Epithelial cell of proximal tubule (primary cell): ENCODE results near the gene PNPO. TPM values are rescaled to one million over a fixed set of nuclear protein-coding genes. Genes with fewer than 3 reads are reported as not detected.

Experiments used
- DNase-seq: peaks from one replicate; pipeline ENCODE4 v3.0.0-alpha.2; 2011; ENCODE audit warnings: low read depth
- H3K4me3 ChIP-seq: 2 replicates; pipeline ENCODE4 v1.5.1; 2011; ENCODE audit warnings: low read depth, mild to moderate bottlenecking, low read length
- total RNA-seq: library from RNA; depleted of rRNA; stranded (reverse); fragments of >200 nt; gene quantifications from 2 replicates; pipeline ENCODE4 v1.2.3, GENCODE V29; 2015
- TF ChIP-seq, protein P1 (sequence below): conservative IDR thresholded peaks from 2 replicates; pipeline ENCODE4 v1.5.1; 2012; ENCODE audit warnings: low read depth, mild to moderate bottlenecking, low read length

PNPO gene
- total RNA-seq, 1 donor from 2014 or later = 39.5 TPM

DNA sequence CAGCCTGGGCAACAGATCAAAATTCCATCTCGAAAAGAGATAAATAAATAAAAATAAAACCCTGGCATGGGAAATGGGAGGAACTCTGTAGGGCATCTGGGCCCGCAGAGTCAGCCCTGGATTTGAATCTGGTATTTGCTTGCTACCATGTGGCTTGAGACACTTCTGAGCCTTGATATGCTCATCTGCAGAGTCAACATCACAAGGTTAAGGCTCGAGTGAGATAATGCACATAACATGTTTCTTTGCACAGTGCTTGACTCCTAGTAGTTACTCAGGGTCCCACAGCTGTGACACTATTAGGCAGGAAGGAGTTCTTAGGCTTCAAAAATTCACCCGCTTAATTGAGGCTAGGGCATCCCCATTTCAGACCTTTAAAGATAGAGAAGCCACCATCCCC lies 50.8 kb downstream of the PNPO start:
- no peak for DNase-seq
- no peak overlapping the region for H3K4me3 ChIP-seq
- TF ChIP-seq, protein P1, sequence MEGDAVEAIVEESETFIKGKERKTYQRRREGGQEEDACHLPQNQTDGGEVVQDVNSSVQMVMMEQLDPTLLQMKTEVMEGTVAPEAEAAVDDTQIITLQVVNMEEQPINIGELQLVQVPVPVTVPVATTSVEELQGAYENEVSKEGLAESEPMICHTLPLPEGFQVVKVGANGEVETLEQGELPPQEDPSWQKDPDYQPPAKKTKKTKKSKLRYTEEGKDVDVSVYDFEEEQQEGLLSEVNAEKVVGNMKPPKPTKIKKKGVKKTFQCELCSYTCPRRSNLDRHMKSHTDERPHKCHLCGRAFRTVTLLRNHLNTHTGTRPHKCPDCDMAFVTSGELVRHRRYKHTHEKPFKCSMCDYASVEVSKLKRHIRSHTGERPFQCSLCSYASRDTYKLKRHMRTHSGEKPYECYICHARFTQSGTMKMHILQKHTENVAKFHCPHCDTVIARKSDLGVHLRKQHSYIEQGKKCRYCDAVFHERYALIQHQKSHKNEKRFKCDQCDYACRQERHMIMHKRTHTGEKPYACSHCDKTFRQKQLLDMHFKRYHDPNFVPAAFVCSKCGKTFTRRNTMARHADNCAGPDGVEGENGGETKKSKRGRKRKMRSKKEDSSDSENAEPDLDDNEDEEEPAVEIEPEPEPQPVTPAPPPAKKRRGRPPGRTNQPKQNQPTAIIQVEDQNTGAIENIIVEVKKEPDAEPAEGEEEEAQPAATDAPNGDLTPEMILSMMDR = no peak

DNA sequence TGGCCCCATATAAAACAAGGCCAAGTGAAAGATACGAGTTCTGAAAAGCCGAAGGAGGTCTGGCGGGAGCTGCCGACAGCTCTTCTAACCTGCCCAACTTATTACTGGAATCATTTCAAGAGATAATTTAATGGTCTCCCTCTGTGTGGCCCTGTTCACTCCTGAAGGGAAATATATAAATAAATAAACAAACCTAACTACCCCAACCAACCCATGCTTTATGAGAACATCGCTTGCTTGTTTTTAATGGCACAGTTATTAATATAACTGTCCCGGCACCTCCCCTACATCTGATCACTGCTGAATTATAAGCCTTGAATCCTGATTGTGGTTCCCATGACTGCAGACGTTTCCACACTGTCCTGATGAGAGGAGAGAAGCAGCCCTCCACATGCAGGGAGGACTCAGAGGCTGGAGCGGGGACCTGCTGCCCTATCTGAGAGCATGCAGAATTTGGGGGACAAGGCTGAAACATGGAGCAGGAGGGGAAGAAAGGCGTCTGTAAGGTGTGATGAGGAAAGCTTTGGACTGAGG lies 51.7 kb downstream of the PNPO start:
- TF ChIP-seq, protein P1 = no peak
- no peak overlapping the region for H3K4me3 ChIP-seq
- no peak for DNase-seq

DNA sequence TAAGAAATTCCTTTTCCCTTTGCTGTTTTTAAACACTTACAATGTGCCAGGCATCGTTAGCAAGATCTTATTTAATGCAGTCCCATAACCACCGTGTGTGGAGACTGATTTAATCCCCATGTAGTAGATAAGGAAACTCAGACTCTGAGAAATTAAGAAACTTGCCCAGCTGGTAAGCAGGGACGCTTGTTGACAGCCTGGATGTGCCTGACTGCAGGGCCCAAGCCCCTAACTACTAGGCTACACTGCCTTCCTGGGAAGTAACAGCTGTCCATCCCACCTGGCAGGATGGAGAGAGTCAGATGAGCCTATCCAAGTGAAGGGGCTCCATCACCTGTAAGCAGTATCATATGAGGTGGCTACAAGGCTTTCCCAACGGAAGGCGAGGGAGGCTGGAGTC lies 52.6 kb downstream of the PNPO start:
- no peak for DNase-seq
- TF ChIP-seq, protein P1 = no peak
- H3K4me3 ChIP-seq = no peak overlapping the region

DNA sequence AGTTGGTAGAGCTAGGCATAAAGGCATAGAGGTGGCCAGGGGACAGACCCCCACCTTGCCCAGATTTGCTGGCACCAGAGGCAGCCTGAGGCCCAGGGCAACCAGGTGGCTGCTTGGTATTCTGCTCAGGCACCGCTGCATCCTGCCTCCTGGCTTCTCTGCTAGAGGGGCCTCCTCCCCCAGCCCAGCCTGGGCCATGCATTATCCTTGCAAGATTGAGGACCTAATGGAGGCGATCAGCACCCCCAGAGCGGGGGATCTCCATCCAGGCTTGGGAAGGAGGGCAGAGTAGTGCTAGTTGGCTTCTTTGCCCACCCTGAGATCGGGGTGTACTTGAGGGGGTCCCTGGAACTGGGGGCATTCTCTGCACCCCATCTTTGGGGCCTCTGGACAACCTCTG lies 53.4 kb downstream of the PNPO start:
- no peak for DNase-seq
- no peak overlapping the region for H3K4me3 ChIP-seq
- TF ChIP-seq, protein P1 = no peak

DNA sequence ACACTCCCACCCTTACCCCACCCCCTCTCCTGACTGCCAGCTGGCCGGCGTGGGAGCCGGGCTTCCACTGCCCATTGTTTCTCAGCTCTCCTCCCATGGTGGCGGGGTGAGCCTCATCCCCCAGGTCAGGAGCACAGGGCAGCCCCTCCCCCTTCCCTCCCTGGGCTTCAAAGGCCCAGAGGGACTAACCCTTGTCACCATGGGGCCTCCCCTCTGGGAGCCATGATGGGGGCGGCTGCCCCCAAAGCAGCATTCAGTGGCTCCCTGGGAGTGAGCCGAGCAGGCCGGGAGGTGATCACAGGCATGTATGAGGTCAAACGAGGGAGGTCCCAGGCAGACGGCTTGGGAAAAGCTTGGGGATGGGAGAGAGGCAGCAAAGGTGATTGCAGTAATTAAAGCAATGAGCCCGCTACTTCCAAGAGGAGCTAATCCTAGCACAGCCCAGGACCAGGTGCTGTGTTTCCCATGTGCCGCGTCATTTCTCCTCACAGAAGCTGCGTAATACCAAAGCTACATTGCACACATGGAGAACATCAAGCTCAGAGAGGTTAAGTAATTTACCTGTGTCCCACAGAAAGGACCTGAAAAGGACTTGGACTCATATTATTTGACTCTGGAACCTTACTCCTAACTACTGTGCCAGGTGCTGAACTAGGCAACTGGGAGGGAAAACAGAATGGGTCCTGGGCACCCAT lies 54.0 kb downstream of the PNPO start:
- TF ChIP-seq, protein P1 = no peak

DNA sequence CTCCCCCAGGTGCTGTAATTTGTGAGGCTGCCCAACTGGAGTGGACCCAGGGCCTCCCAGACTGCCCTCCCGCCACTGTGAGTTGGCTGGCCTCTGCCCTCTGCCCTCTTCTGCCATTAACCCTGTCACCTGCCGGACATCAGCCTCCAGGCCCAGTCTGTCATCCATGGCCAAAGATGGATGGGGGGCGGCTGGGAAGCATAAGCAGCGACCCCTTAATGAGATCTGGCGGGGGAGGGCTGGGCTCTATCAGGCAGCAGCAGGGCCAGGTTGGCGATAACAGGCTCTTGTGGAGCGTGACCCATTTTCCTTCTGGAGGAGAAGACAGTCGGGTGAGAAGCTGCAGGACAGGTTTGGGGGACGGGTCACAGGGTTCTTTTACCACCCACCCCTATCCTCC lies 54.8 kb downstream of the PNPO start:
- TF ChIP-seq, protein P1 = no peak
- DNase-seq = no peak

More for the DNA sequence above, 54.0 kb downstream of the PNPO start:
- H3K4me3 ChIP-seq = no peak overlapping the region
- no peak for DNase-seq

DNA sequence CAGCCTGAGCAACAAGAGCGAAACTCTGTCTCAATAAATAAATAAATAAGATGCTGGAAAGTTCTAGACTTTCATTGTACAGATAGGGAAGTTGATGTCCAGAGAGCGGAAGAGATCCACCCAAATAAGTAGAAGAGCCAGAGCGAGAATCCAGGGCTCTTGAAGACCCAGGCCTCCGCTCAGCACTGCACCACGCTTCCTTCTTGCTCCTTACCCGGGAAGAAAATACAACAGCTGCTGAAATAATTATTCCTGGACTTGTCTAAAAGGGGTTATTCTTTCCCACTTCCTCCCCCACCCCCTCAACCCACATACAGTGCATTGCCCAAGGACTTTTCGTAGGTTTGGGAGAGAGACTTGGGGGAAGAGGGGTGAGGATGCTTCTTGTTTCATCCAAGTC lies 56.2 kb downstream of the PNPO start:
- DNase-seq = no peak
- TF ChIP-seq, protein P1 = no peak
- no peak overlapping the region for H3K4me3 ChIP-seq

More for the DNA sequence above, 54.8 kb downstream of the PNPO start:
- H3K4me3 ChIP-seq = no peak overlapping the region
